Neural progenitor cell (in vitro differentiated cells): ENCODE measurements around the gene C12orf42. TPM values are rescaled to one million over a fixed set of nuclear protein-coding genes. Genes with fewer than 3 reads are reported as not detected.

Source experiments
- DNase-seq: peaks from one replicate; pipeline ENCODE4 v3.0.0-alpha.2; 2016; ENCODE audit warnings: low spot score
- H2AFZ ChIP-seq: fragments of 200-600 bp; sonication (generic); replicated peaks from 2 replicates; pipeline ENCODE4 v1.6.1; 2016; ENCODE audit warnings: antibody characterized with exemption
- H3F3A ChIP-seq: fragments of 200-600 bp; sonication (generic); 2 replicates; pipeline ENCODE4 v1.6.1; 2016; ENCODE audit warnings: antibody characterized with exemption, low read depth
- H3K27ac ChIP-seq: fragments of 200-600 bp; sonication (generic); 2 replicates; pipeline ENCODE4 v1.5.1; 2016; ENCODE audit warnings: mild to moderate bottlenecking
- H3K27me3 ChIP-seq: fragments of 200-600 bp; sonication (generic); 2 replicates; pipeline ENCODE4 v1.6.1; 2016; ENCODE audit warnings: mild to moderate bottlenecking, moderate library complexity
- H3K36me3 ChIP-seq: fragments of 200-600 bp; sonication (generic); 2 replicates; pipeline ENCODE4 v1.5.1; 2016
- H3K4me1 ChIP-seq: fragments of 200-600 bp; sonication (generic); 2 replicates; pipeline ENCODE4 v1.6.1; 2016; ENCODE audit warnings: mixed run types
- H3K4me2 ChIP-seq: fragments of 200-600 bp; sonication (generic); 2 replicates; pipeline ENCODE4 v1.6.1; 2016
- H3K4me3 ChIP-seq: fragments of 200-600 bp; sonication (generic); 2 replicates; pipeline ENCODE4 v1.5.1; 2016
- H3K79me2 ChIP-seq: fragments of 200-600 bp; sonication (generic); 2 replicates; pipeline ENCODE4 v1.6.1; 2016; ENCODE audit warnings: low read depth
- H3K9ac ChIP-seq: fragments of 200-600 bp; sonication (generic); 2 replicates; pipeline ENCODE4 v1.6.1; 2016
- H3K9me3 ChIP-seq: fragments of 200-600 bp; sonication (generic); 2 replicates; pipeline ENCODE4 v1.5.1; 2016; ENCODE audit warnings: low read depth
- H4K20me1 ChIP-seq: fragments of 200-600 bp; sonication (generic); 2 replicates; pipeline ENCODE4 v1.6.1; 2016; ENCODE audit warnings: low read depth
- H3K27ac Mint-ChIP-seq: 3 replicates; pipeline ENCODE4 v1.8.0; 2021; ENCODE audit warnings: mixed read lengths
- H3K27me3 Mint-ChIP-seq: 2 replicates; pipeline ENCODE4 v1.8.0; 2022; ENCODE audit warnings: low read depth, mild to moderate bottlenecking, inconsistent platforms, moderate library complexity, mixed read lengths; ENCODE audit not compliant: insufficient read depth
- H3K36me3 Mint-ChIP-seq: 3 replicates; pipeline ENCODE4 v1.8.0; 2021; ENCODE audit warnings: mixed read lengths
- H3K4me1 Mint-ChIP-seq: 3 replicates; pipeline ENCODE4 v1.8.0; 2021; ENCODE audit warnings: mixed read lengths
- H3K4me3 Mint-ChIP-seq: 3 replicates; pipeline ENCODE4 v1.8.0; 2021; ENCODE audit warnings: mild to moderate bottlenecking, moderate library complexity, mixed read lengths
- H3K9me3 Mint-ChIP-seq: 3 replicates; pipeline ENCODE4 v1.8.0; 2020; ENCODE audit warnings: mixed read lengths
- EZH2 ChIP-seq: fragments of 200-600 bp; sonication (generic); IDR thresholded peaks from 2 replicates; pipeline ENCODE4 v1.6.1; 2017; ENCODE audit warnings: antibody characterized with exemption, mild to moderate bottlenecking, moderate library complexity
- EZH2phosphoT487 ChIP-seq: fragments of 200-600 bp; sonication (generic); IDR thresholded peaks from 2 replicates; pipeline ENCODE4 v1.6.1; 2017; ENCODE audit warnings: antibody characterized with exemption
- total RNA-seq: library from RNA; depleted of rRNA; stranded (reverse); fragments of >200 nt; gene quantifications from 2 replicates; pipeline ENCODE4 v1.2.3, GENCODE V29; 2015; ENCODE audit warnings: low replicate concordance
- TF ChIP-seq, protein P1 (sequence below): fragments of 200-600 bp; sonication (generic); IDR thresholded peaks from 2 replicates; pipeline ENCODE4 v1.5.1; 2017; ENCODE audit warnings: antibody characterized with exemption, mild to moderate bottlenecking

Gene C12orf42
- total RNA-seq, 1 donor from 2014 or later = 1.1 TPM

GRCh38 chr12:103269946-103270345, 225.8 kb downstream of the C12orf42 start:
- no peak overlapping the region for H3K4me3 ChIP-seq
- Mint-ChIP-seq H3K4me3 (no peak overlapping the region), H3K36me3 (no peaks in the 10 kb centered on the region), H3K27ac (no peak overlapping the region), H3K27me3 (peaks cover 3% of the 10 kb centered on the region), H3K4me1 (peaks cover 4% of the 10 kb centered on the region), H3K9me3 (no peaks in the 10 kb centered on the region)
- H4K20me1 ChIP-seq = no peaks in the 10 kb centered on the region
- no peak overlapping the region for H3K4me2 ChIP-seq
- H3K27ac ChIP-seq = no peak overlapping the region
- DNase-seq = no peak
- H2AFZ ChIP-seq = no peak overlapping the region
- no peaks in the 10 kb centered on the region for H3K4me1 ChIP-seq
- no peaks in the 10 kb centered on the region for H3K9me3 ChIP-seq
- no peaks in the 10 kb centered on the region for H3K79me2 ChIP-seq
- H3K9ac ChIP-seq = no peak overlapping the region
- TF ChIP-seq, protein P1, sequence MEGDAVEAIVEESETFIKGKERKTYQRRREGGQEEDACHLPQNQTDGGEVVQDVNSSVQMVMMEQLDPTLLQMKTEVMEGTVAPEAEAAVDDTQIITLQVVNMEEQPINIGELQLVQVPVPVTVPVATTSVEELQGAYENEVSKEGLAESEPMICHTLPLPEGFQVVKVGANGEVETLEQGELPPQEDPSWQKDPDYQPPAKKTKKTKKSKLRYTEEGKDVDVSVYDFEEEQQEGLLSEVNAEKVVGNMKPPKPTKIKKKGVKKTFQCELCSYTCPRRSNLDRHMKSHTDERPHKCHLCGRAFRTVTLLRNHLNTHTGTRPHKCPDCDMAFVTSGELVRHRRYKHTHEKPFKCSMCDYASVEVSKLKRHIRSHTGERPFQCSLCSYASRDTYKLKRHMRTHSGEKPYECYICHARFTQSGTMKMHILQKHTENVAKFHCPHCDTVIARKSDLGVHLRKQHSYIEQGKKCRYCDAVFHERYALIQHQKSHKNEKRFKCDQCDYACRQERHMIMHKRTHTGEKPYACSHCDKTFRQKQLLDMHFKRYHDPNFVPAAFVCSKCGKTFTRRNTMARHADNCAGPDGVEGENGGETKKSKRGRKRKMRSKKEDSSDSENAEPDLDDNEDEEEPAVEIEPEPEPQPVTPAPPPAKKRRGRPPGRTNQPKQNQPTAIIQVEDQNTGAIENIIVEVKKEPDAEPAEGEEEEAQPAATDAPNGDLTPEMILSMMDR = no peak
- TF ChIP-seq EZH2 = no peak
- no peaks in the 10 kb centered on the region for H3K36me3 ChIP-seq
- no peaks in the 10 kb centered on the region for H3K27me3 ChIP-seq
- no peaks in the 10 kb centered on the region for H3F3A ChIP-seq

DNA sequence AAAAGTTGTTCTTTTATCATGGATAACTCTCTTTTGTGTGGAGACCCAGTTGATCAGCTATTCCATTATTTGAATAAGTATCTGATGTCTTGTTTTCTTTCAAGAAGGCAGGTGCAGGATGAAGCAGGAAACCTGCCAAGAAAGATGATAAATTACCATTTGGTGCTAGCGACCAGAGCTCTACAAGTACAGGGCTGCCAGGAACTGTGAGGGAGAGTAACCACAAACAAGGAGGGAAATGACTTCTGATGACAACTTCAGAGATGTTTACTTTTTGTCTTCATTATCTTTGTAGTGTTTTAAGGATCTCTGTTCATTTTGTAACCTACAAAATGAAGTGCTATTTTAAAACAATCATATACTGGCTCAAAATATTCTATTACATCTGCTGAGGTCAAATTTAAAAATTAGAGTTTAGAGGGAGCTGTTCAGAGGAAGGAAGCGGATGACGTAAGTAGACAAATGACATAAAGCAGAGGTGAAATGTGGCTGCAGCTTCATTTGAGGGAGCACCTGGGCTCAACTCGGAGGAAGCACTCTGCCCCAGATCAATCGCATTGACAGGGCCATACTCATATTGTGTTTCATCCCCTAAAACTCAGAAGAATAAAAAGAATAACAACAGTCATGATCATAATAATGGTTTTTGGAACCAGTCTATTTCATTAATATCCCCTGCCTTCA, 226.8 kb downstream of the C12orf42 start:
- Histone ChIP-seq H3K4me1 (no peaks in the 10 kb centered on the region), H3K36me3 (no peaks in the 10 kb centered on the region), H3K4me3 (no peak overlapping the region), H3K27me3 (no peaks in the 10 kb centered on the region), H2AFZ (no peak overlapping the region), H3K9ac (no peak overlapping the region), H3K4me2 (no peak overlapping the region), H4K20me1 (no peaks in the 10 kb centered on the region), H3F3A (no peaks in the 10 kb centered on the region), H3K79me2 (no peaks in the 10 kb centered on the region), H3K9me3 (no peaks in the 10 kb centered on the region), H3K27ac (no peak overlapping the region)
- peaks cover 3% of the 10 kb centered on the region for H3K27me3 Mint-ChIP-seq
- no peak overlapping the region for H3K4me3 Mint-ChIP-seq
- H3K4me1 Mint-ChIP-seq = peaks cover 3% of the 10 kb centered on the region
- TF ChIP-seq EZH2phosphoT487 (no peak), EZH2 (no peak)
- TF ChIP-seq, protein P1 = no peak
- H3K36me3 Mint-ChIP-seq = no peaks in the 10 kb centered on the region
- H3K27ac Mint-ChIP-seq = no peak overlapping the region
- no peak for DNase-seq
- no peaks in the 10 kb centered on the region for H3K9me3 Mint-ChIP-seq

GRCh38 chr12:103257763-103258162, 238.0 kb downstream of the C12orf42 start:
- Mint-ChIP-seq H3K9me3 (peaks cover under 1% of the 10 kb centered on the region), H3K27ac (no peak overlapping the region), H3K4me1 (no peaks in the 10 kb centered on the region), H3K27me3 (no peaks in the 10 kb centered on the region), H3K4me3 (no peak overlapping the region), H3K36me3 (no peaks in the 10 kb centered on the region)
- no peaks in the 10 kb centered on the region for H3K9me3 ChIP-seq
- H4K20me1 ChIP-seq = no peaks in the 10 kb centered on the region
- no peaks in the 10 kb centered on the region for H3K36me3 ChIP-seq
- no peak for TF ChIP-seq EZH2
- TF ChIP-seq, protein P1 = no peak
- no peak for TF ChIP-seq EZH2phosphoT487
- H3K4me2 ChIP-seq = no peak overlapping the region
- H3K4me1 ChIP-seq = no peaks in the 10 kb centered on the region
- no peak overlapping the region for H3K9ac ChIP-seq
- H2AFZ ChIP-seq = no peak overlapping the region
- no peaks in the 10 kb centered on the region for H3F3A ChIP-seq
- no peaks in the 10 kb centered on the region for H3K27me3 ChIP-seq
- H3K27ac ChIP-seq = no peak overlapping the region
- no peaks in the 10 kb centered on the region for H3K79me2 ChIP-seq
- no peak for DNase-seq
- H3K4me3 ChIP-seq = no peak overlapping the region

Other genes with a start within 250 kb of the C12orf42 start
- not detected in 2 replicates for gene STAB2, start 91.3 kb upstream of the C12orf42 start, total RNA-seq